HEK293 (cell line): ENCODE data around the gene PLA2G4A.

Source experiments
- CTCF ChIP-seq: fragments of 450-650 bp; formaldehyde crosslinking; IDR thresholded peaks from 2 replicates; pipeline ENCODE4 v1.5.1; 2016; ENCODE audit warnings: missing biosample characterization, missing genetic modification characterization
- SP2 ChIP-seq: fragments of 450-650 bp; formaldehyde crosslinking; IDR thresholded peaks from 2 replicates; pipeline ENCODE4 v1.5.1; 2016; ENCODE audit warnings: missing biosample characterization, missing genetic modification characterization
- ZNF121 ChIP-seq: fragments of 450-650 bp; formaldehyde crosslinking; IDR thresholded peaks from 2 replicates; pipeline ENCODE4 v1.5.1; 2016; ENCODE audit warnings: missing biosample characterization, missing genetic modification characterization
- ZNF138 ChIP-seq: fragments of 450-650 bp; formaldehyde crosslinking; IDR thresholded peaks from 2 replicates; pipeline ENCODE4 v1.5.1; 2016; ENCODE audit warnings: missing biosample characterization, missing genetic modification characterization, borderline replicate concordance
- ZNF140 ChIP-seq: fragments of 450-650 bp; formaldehyde crosslinking; IDR thresholded peaks from 2 replicates; pipeline ENCODE4 v1.5.1; 2016; ENCODE audit warnings: missing biosample characterization, missing genetic modification characterization
- ZNF169 ChIP-seq: fragments of 450-650 bp; formaldehyde crosslinking; IDR thresholded peaks from 2 replicates; pipeline ENCODE4 v1.5.1; 2016; ENCODE audit warnings: missing biosample characterization, missing genetic modification characterization
- ZNF274 ChIP-seq, 2 experiments: fragments of 200-500 bp in 1 of 2; fragments of 450-650 bp in 1 of 2; sonication (Bioruptor generic) in 1 of 2; formaldehyde crosslinking in 1 of 2; IDR thresholded peaks; 2 replicates each; pipeline versions ENCODE4 v1.5.1 to v1.6.1; 2014 to 2016; ENCODE audit warnings: borderline replicate concordance in 1 of 2, inconsistent platforms in 1 of 2, low read length in 1 of 2, missing biosample characterization in 1 of 2, missing genetic modification characterization in 1 of 2
- ZNF280D ChIP-seq: fragments of 450-650 bp; formaldehyde crosslinking; IDR thresholded peaks from 2 replicates; pipeline ENCODE4 v1.5.1; 2016; ENCODE audit warnings: missing biosample characterization, missing genetic modification characterization
- ZNF423 ChIP-seq: fragments of 450-650 bp; formaldehyde crosslinking; IDR thresholded peaks from 2 replicates; pipeline ENCODE4 v1.5.1; 2016; ENCODE audit warnings: missing biosample characterization, missing genetic modification characterization
- ZNF621 ChIP-seq: fragments of 450-650 bp; formaldehyde crosslinking; IDR thresholded peaks from 2 replicates; pipeline ENCODE4 v1.5.1; 2017; ENCODE audit warnings: missing biosample characterization, missing genetic modification characterization
- ZNF624 ChIP-seq: fragments of 450-650 bp; formaldehyde crosslinking; IDR thresholded peaks from 2 replicates; pipeline ENCODE4 v1.5.1; 2017; ENCODE audit warnings: missing biosample characterization, missing genetic modification characterization

- no peak for TF ChIP-seq ZNF169 (tag by site-specific recombination)
- no peak for TF ChIP-seq CTCF
- TF ChIP-seq ZNF423 (tag by site-specific recombination), result no peak
- no peak for TF ChIP-seq ZNF280D (tag by site-specific recombination)
- TF ChIP-seq ZNF121 (tag by site-specific recombination), result no peak
- no peak for TF ChIP-seq ZNF140 (tag by site-specific recombination)
- TF ChIP-seq ZNF274 (IDR thresholded peaks at IDR 0.05; ENCODE audit: low read length), result no peak
- no peak for TF ChIP-seq ZNF274 (tag by site-specific recombination; IDR thresholded peaks at IDR 0.05; ENCODE audit: borderline replicate concordance)
- no peak for TF ChIP-seq ZNF138
- no peak for TF ChIP-seq ZNF624 (tag by site-specific recombination)
- no peak for TF ChIP-seq SP2 (tag by site-specific recombination)
- no peak for TF ChIP-seq ZNF621 (tag by site-specific recombination)
These were observed 16.9 kb upstream of the PLA2G4A start for GRCh38 chr1:186811892-186812291.
